H4 (cell line): ENCODE results near the gene HERC5. TPM values are rescaled to one million over a fixed set of nuclear protein-coding genes. Genes with fewer than 3 reads are reported as not detected.
"Not testable (repeated sequence)": the region's sequence is repeated elsewhere in the genome, so short reads cannot be mapped to it uniquely, and the experiment has no call there.

Experiments used
- DNase-seq: peaks from one replicate; pipeline ENCODE4 v3.0.0-alpha.2; 2015; ENCODE audit warnings: low spot score
- total RNA-seq: library from RNA; depleted of rRNA; stranded (reverse); fragments of >200 nt; shearing (Covaris generic); gene quantifications from 2 replicates; pipeline ENCODE4 v1.2.3, GENCODE V29; 2014; rRNA removed

The HERC5 gene
- 18.2 and 18.7 TPM in 2 replicates for total RNA-seq

DNA sequence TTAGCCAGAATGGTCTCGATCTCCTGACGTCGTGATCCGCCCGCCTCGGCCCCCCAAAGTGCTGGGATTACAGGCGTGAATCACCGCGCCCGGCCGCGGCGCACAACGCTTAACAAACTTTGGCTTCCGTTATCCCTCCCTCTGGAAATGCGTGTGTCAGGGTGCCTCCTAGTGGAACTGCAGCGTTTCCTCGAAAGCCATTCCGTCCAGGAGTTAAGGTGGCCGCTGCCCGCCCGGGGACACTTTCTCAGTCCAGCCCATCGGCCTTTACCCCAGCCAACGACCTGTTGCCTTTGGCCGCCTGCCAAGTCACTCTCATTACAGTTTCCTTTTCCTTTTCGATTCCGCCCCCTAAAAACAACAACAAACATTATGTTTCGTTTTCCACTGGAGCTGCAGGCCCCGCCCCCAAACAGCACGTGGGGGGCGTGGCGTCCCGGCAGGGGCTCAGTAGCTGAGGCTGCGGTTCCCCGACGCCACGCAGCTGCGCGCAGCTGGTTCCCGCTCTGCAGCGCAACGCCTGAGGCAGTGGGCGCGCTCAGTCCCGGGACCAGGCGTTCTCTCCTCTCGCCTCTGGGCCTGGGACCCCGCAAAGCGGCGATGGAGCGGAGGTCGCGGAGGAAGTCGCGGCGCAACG, at the start of gene HERC5:
TSS of gene HERC5 (plus strand) at position 450 of the 637 bp plus-strand sequence. CDS start at position 601, 151 bp downstream.
- DNase-seq, result peak; percentile 97

DNA sequence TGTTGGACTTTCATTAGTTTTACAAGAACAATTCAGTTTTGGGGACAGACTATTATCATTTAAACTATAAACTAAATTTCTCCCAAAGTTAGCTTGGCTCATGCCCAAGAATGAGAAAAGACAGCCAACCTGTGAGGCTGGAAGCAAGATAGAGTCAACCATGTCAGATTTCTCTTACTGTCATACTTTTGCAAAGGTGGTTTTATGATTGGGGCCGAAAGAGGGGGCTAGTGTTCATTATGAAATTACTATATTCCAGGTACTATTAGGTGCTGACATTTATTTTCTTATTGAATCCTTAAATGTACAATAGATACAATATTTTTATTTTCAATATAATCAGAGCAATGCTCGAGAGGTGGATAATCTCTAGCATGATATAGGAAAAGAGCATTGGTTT, 47.7 kb upstream of the HERC5 start:
- no peak for DNase-seq

DNA sequence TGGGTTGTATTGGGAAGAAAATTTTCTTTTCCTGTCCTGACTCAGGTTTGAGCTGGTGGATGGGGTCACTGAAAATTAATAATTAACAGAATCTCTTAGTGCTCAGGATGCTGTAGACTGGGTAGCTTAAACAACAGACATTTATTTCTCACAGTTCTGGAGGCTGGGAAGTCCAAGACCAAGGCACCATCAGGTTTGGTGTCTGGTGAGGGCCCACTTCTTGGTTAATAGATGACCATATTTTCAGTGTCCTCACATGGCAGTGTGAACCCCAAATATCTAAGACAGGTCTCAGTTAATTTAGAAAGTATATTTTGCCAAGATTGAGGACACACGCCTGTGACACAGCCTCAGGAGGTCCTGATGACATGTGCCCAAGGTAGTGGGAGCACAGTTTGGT, 47.1 kb upstream of the HERC5 start:
- DNase-seq, result no peak

DNA sequence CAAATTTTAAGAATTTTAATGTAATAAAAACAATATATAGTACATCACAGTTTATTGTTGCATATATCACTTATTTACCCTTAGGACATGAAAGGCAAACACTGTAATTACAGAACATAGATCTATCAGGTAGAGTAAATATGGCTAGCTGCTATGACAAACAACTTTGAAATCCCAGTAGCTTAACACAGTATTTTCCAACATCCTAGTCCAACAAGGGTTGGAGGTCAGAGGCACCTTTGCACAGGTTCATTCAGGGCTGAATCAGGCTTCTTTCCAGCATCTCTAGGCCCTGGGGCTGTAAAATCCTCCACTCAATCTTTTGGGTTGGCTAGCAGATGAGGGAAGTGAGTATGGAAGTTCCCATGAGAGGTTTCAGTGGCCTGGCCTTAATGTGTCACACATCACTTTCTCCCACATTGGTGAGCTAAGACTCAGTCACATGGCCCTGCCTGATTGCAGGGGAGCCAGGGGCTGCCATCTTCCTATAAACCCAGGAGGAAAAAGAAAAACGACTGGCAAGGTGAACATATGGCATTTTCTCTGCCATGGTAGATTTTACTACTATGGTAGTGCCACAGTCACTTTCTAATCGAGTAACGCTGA, 45.3 kb upstream of the HERC5 start:
- DNase-seq, result no peak

DNA sequence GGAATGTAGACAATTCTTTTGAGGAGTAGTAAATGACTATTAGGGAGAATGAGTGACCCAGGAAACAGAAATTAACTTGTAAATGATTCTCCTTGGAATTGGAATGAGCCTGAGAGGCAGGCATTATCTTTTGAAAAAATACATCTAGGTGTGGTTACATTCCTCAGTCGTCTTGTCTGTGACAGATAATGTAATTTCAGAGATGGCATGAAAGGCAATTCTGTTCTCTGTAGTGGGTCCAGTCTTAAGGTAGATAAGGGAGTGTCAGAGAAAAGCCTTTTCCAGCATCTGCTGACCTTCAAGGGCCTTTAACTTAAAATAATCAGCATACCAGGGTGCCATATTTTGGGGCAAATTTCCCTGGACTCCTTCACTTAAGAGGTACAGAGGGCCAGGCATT, 43.1 kb upstream of the HERC5 start:
- DNase-seq, result no peak

DNA sequence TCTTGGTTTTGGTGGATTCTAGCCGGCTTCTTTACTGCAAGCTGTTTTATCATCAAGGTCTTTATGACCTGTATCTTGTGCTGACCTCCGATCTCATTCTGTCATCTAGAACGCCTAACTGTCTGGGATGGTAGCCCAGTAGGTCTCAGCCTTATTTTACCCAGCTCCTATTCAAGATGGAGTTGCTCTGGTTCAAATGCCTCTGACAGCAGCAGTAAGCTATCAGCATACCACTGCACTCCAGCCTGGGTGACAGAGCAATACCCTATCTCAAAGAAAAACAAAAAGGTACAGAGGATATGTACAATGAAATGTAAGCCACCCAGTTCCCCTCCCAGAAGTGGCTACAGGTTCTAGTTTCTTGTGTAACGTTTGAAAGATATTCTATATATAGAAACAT, 42.2 kb upstream of the HERC5 start:
- no peak for DNase-seq

DNA sequence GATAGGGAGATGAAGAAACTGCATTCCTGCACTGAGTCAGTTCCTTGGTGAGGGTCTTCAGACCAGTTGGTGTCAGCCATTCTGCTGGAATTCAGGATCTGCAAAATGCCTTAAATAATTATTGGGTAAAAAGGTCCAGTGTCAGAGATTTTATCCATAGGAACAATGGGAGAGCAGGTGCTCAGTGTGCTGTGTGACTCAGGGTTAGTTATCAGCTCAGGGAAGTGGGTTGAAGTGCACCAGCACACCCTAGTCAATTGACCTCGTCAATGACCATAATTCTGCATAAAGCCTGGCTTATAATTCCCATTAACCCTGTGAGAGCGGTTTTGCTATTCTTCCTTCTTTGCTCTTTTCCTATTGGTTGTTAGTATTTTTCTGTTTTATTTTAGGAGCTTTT, 40.9 kb upstream of the HERC5 start:
- DNase-seq, result no peak

DNA sequence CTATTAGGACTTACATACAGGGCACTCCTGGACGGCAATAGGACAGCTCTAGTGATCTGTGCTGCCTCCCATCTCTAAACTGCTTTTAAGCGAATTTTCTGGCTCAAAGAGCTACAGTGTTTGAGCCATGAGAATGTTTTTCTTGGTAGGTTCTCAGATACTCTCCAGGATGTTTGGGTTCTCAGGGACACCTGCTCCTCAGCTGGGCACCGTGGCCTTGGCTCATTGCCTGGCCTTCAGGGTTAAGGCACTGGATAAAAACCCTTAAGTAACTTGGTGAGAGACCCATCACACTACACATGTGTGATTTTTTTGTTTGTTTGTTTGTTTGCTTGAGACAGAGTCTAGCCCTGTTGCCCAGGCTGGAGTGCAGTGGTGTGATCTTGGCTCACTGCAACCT, 38.5 kb upstream of the HERC5 start:
- DNase-seq, result no peak

DNA sequence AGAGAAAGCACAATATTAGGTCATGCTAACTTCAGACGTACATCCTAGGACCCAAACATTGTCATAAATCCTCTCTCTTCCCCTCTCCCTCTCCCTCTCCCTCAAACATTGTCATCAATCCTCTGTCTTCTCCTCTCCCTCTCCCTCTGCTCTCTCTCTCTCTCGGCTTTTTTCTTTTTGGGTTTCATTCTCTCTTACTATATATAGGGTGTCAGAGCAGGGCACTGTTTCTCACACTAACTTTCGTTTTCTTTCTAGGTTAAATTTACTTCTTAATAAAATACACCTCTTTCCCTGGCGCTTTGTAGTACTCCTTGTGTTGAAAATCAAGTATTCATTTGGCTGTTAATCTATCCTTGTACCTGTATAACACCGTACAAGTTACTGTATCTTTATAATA, 37.0 kb upstream of the HERC5 start:
- no peak for DNase-seq

DNA sequence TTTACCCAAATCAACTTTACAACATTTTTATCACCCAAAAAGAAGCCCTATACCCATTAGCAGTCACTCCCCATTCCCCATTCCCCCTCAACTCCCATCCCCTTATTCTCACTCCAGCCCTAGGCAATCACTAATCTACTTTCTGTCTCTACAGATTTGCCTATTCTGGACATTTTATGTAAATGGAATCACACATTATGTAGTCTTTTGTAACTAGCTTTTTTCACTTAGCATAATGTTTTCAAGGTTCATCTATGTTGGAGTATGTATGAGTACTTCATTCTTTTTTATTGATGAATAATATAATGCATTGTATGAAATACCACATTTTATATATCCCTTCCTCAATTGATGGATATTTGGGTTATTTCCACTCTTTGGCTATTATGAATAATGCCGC, 36.1 kb upstream of the HERC5 start:
- no peak for DNase-seq

DNA sequence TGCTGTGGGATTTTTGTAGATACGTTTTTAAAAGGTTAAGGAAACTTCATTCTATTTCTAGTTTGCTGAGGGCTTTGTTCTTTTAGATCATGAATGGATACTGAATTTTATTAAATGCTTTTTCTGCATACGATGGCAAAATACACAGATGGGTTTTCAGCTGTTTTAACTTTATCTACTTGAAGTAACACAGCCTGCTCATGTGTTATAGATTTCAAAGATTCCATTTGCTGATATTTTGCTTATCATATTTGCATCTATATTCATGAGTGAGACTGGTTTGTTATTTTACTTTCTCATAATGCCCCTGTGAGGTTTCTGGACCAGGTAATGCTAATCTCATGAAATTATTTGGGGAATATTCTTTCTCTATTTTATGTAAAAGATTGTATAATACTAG, 34.5 kb upstream of the HERC5 start:
- DNase-seq, result no peak

DNA sequence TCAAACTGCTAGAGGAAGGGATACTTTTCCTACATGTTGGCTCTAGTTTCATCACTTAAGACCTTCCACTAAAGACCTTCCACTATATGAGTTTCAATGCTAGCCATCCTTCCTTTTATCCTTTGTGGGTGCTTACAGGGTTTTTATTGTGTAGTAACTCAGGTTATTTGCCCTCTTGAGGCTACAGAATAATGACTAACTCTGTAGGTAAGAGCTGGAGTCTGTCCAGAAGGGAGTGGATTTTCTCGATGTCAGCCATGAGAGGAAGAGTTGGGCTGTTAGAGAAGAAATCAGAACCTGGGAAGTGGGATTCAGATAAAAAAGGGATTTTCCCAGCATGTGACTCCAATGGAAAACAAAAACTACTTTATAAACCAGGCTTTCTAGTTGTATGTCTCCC, 27.5 kb upstream of the HERC5 start:
- DNase-seq, result no peak

DNA sequence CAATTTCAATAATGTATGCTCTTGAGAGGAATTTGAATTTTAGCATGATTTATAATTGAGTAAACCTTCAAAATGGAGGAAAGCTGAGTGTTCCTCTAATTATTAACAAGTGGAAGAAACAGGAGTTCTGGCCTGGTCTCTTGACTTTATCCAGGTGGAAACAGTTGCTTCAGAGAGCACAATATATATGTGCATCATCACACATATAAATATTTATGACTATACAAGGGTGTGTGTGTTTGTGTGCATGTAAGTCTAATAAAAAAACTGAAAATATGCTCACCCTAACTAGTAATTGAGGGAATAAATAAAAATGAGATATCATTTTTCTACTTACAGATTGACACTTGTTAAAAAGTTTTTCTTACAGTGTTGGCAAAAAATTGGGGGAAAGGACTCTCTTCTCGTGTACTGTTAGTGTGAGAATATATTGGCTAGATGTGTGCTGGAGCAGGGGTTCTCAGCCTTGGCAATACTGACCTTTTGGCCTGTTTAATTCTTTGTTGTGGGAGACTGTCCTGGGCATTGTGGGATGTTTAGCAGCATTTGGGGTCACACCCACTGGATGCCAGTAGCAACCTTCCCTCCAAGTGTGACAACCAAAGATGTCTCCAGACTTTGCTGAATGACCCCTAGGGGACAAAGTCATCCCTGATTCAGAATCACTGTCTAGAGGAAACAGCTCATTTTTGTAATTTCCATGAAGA, 20.8 kb upstream of the HERC5 start:
- no peak for DNase-seq

DNA sequence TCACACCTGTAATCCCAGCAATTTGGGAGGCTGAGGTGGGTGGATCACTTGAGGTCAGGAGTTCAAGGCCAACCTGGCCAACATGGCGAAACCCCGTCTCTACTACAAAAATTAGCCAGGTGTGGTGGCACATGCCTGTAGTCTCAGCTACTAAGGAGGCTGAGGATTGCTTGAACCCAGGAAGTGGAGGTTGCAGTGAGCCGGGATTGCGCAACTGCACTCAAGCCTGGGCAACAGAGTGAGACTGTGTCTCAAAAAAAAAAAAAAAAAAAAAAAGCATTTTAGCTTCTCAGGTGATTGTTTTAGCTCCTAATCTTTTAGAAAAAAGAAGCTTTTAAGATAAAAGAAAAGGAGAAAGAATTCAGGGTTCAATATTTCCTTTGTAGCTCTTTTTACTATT, 19.0 kb upstream of the HERC5 start:
- not testable (repeated sequence) for DNase-seq

DNA sequence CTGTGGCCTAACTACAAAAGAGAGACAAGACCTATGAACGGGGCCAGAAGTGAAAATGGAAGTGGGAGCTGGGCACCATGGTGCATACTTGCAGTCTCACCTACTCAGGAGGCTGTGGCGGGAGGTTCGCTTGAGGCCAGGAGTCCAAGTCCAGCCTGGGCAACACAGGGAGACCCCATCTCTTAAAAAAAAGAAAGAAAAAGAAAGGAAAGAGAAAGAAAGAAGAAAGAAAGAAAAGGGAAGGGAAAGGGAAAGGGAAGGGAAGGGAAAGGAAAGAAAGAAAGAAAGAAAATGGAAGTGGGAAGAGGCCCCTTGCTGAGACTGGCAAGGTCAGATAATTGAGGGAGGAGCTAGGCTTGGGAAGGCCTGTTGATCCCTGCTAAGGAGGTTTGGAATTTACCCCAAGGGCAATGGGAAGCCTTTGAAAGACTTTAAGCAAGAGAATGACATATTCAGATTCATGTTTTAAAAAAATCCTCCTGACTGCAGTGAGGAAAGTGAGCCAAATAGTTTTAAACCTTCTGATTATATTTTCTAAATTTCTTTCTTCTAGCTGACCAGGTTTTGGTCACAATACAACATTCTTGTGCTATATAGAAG, 17.7 kb upstream of the HERC5 start:
- no peak for DNase-seq

DNA sequence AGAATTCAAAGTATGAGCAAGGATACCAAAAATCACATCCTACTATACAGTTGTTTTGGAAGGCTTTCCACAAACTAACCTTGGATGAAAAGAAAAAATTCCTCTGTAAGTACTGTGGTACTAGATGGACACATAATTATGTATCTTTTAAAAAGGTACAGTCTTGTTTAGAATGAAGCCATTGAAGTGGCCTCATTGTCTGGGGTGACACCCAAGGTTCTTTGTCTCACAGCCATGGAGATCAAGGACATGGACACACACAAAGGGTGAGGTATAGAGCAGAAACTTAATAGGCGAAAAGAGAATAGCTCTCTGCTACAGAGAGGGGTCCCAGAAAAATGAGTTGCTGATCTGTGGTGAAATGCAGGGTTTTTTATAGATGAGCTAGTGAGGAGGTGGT, 16.8 kb upstream of the HERC5 start:
- DNase-seq, result no peak

DNA sequence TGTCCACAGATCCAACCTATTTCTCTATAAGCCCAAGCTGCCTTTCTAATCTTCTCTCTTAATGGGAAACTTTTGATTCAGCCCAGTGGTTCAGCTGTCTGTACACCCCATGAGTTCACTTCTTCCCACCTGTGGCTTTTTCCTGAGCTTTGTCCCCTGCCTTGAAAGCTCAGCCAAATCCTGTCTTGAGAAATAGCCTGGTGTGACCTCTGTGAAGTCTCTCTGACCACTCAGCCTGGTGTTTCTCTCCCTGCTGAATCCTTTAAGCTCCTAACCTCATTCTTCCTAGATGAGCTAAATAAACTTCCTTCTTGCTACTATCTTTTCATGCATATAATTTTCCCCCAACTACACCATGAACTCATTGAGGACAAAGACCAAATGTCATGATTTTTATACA, 15.2 kb upstream of the HERC5 start:
- no peak for DNase-seq

DNA sequence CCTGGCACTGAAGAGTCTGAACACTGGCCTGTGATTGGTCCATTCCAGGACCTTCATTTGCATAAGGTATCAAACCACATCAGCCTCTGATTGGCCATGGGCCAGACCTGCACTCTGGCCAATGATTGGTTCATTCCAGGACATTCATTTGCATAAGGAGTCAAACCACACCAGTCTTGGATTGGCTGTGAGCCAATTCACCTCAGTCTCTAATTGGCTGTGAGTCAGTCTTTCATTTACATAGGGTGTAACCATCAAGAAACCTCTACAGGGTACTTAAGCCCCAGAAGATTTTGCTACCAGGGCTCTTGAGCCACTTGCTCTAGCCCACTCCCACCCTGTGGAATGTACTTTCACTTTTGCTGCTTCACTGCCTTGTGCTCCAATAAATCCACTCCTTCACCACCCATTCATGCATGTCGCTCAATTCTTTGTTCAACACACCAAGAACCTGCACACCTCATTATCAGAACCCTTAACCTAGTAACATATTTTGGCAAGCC, 14.2 kb upstream of the HERC5 start:
- peak; percentile 7 for DNase-seq

DNA sequence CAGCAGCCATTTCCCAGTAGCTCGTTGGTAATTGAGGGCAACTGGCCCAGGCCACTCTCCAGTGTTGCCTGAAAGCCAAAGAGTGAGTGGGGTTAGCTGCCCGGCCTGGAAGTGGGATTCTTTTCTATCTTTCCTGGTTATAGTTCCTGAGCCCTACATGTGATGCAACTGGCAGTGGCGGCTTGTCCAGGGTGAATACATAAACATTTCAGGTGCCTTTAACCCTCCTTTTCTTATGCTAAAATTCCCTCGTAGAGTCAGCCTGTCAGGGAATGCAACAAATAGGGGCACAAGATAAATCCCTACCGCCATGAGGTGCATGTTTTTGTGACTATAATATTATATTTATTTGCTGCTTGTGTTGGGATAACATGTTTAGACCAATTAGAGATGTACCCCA, 13.4 kb upstream of the HERC5 start:
- DNase-seq, result no peak

DNA sequence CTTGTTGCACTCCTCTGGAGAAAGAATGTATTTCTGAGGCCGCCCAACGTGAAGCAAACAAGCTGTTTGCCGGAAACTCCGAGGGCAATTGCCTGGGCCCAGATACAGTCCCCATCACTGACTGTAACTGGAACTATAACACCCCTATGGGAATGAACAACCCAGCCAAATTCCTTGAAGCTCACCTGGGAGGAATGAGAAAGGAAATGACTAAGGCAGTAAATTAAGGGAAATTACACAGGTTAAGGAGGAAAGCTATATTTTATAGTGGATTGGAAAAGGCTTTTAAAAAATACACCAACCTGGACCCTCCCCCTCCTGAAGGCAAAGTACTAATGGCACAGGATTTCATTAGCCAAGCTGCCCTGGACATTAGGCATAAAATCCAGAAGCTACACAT, 11.7 kb upstream of the HERC5 start:
- DNase-seq, result no peak

DNA sequence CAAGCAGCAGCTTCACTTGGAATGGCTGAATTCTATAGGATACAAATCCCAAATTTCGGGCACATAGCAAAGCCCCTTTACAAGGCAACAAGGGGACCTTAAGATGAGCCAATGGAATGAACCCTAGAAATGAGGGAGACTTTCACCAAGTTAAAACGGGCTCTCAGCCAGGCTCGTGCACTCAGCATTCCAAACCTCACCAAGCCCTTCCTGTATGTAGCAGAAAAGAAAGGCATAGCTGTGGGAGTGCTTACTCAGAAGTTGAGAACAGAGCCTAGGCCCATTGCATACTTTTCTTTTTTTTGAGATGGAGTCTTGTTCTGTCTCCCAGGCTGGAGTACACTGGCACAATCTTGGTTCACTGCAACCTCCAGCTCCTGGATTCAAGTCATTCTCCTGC, 10.8 kb upstream of the HERC5 start:
- no peak for DNase-seq

DNA sequence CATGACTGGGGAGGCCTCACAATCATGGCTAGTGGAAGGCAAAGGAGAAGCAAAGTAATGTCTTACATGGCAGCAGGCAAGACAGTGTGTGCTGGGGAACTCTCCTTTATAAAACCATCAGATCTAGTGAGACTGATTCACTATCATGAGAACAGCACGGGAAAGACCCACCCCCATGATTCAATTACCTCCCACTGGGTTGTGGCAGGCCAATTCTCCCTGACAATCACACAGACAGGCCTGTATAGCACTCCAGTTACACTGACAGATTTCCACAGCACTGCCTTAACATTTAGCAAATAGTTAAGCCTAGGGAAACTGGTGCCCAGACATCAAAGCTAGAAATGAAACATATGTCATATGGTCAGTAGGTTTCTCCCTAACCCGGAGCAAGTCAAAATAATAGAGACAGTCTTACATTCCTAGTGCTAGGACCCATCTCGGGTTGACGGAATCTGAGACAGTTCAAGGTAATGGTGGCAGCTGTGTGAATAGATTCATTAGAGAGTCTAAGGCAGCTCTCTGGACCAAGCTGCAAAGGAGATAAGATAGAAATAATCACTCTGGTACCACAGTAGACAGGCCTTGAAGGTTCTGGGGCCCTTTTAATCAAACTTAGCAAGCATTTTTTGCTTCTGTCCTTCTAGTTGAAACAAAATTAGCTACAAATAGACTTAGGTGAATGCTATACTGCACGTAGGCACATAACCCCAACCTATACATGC, 9.4 kb upstream of the HERC5 start:
- no peak for DNase-seq
